OCI-M1 (cell line): ENCODE results near the gene WFDC6.
A peak's percentile ranks its signal among the peaks of the same experiment; 100 is the strongest.

ENCODE experiments used
- DNase-seq: peaks from one replicate; lab custom pipeline; 2025; lab: John Stamatoyannopoulos, UW

Gene WFDC6

DNA sequence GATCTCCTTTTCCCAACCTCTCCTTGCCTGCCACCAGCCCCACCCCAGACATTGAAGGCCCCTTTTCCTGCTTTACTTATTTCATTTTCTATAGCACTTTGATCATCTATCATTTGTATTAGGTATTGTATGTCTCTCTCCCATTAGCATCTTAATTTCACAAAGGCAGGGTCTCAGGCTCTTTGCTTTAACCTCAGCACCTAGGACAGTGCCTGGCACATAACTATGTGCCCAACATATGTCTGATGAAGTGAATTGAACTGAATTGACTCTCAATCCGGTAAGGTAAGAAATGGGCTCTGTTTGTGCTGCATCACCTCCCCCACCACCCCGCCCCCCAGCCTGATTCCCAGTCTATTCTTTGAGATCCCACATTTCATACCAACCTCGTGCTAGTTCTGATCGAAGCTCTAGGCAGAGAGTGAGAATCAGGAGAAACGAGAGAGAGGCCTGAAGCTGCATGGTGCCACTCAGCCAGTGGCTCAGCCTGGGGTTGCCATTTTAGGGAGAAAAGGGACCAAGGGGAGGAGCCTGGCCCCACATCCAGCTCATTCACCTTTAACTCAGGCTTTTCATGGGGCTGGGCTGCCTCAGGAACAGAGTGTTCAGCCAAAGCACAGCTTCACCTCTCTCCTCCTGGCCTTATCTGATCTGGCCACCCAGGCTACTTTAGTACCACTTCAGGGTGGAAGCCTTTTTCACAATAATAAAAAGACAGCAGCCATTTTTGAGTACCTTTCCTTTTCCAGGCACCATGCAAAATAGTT is 24.0 kb downstream of the WFDC6 start, which contains the start of gene SPINT3:
Gene SPINT3 (minus strand): TSS at position 476 of the 767 bp plus-strand sequence. CDS start 14 bp downstream, at position 462.
- DNase-seq = no peak

- DNase-seq = no peak
Measured at GRCh38 chr20:45510242-45510862, 28.9 kb downstream of the WFDC6 start.

GRCh38 chr20:45509091-45509490 is 30.2 kb downstream of the WFDC6 start:
- DNase-seq = no peak

DNA sequence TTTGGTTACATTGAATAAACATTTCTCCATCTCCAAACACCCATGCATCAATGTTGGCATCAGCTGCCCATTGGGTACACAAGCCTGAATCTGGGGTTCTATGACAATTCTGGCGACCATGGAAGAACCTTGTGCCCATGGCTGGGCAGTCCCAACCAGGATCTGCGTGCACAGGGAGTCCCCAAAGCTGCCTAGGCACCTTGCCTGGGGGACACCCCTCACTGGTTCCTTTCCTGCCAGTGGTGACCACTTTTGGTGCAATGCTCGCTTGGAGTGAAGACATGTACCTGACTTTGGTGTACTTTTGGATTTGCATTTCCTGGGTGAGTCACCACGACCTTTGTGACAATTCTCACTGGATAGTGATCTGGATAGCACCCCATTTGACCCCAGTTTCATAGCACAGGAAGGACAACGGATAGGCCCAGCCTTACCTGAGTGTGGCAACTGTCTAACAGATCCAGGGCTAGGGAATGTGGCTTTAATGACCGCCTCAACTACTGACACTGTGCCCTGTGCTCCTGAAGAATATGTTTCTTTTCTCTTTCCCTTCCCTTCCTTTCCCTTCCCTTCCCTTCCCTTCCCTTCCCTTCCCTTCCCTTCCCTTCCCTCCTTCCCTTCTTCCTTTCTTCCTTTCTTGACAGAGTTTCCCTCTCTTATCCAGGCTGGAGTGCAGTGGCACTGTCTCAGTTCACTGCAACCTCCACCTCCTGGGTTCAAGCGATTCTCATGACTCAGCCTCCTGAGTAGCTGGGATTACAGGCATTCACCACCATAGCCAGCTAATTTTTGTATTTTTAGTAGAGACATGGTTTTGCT is 31.0 kb downstream of the WFDC6 start:
- no peak for DNase-seq

- no peak for DNase-seq
Measured at GRCh38 chr20:45507011-45507820, 32.1 kb downstream of the WFDC6 start.

DNA sequence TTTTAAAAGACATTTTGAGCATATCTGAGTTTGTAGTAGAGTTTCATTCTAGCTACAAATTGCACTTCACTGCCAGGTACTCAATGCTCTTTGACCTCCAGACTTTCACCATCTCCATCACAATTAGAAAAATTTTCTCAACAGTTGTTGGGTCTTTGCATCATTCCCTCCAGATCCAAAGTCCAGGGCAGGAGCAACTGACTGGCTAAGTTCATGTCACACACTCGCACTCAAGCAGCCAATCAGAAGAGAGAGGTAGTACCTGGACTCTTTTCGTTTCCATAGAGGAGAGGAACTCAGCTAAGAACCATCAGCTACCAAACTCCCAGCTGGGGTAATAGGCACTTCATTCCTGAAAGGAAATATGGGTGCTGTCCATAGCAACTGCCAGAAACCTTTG is 32.9 kb downstream of the WFDC6 start:
- DNase-seq = no peak

- DNase-seq = no peak
Measured at GRCh38 chr20:45503403-45503802, 35.9 kb downstream of the WFDC6 start.

DNA sequence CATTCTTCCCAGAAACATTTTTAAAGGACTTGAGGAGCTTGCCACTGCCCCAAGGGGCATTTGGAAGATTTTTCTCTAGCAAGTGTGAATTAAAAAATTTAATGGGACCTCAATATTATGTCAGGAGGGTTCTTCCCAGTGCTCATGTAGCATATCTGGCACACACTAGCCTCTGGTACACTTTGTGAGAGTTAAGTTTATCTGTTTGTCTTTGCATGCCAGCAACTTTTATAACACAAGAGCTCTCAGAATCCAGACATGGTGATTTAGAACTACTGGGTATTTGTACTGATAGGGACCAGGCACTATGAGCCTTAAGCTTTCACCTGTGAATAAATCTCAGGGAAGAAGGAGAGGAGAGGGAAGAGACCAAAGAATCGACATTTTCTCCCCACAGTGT is 36.7 kb downstream of the WFDC6 start:
- no peak for DNase-seq

DNA sequence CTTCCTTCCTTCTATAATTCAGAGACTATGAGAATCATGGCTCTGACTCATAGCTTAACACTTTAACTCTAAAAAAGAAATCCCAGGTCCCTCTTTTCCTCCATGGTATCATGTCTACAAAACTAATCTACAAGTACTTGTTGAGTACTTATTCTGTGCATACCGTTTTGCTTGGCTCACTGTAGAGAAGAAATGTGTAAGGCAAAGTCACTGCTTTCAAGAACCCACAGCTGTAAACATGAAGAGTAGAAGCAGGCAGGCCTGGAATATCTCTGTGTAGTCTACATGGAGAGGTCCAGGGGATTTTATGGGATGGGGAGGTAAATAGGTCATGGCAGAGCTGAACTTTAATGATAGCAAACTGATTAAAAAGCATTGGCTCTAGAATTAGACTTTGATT is 37.7 kb downstream of the WFDC6 start:
- no peak for DNase-seq

GRCh38 chr20:45500022-45500421 is 39.3 kb downstream of the WFDC6 start:
- DNase-seq = no peak

- DNase-seq = no peak
Measured at GRCh38 chr20:45497971-45498494, 41.2 kb downstream of the WFDC6 start.

- DNase-seq = no peak
Measured at GRCh38 chr20:45496166-45496565, 43.1 kb downstream of the WFDC6 start.

DNA sequence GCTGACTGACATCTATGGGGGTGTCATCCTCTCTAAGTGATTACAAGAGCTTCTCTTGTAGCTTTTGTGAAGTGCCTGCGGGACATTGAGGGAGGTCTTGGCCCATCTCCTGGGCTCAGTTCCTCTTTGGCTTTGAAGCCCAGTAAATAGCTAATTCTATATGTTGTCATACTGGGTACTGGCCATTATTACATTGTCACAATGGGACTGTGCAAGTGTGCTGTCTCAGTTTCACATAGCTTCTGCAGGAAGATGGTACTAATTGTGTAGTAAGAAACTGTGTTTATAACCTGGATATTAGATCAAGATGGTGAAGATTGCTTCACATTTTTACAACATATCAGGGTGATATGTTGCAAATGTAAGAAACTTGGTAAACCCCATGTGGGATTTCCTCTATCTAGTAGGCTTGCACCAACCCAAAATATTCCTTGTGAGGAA is 43.8 kb downstream of the WFDC6 start:
- DNase-seq = no peak

DNA sequence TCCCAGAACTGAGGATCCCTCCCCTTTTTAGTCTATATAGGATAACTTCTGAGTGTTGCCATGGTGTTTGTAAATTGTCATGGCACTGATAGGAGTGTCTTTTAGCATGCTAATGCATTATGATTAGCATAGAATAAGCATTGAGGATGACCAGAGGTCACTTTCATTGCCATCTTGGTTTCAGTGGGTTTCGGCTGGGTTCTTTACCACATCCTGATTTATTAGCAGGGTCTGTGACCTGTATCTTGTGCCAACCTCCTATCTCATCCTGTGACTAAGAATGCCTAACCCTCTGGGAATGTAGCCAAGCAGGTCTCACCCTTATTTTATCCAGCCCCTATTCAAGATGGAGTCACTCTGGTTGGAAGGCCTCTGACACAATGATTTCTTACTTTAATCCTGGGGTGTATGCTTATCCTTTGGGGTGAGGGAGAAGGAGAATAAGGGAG is 50.2 kb downstream of the WFDC6 start:
- no peak for DNase-seq

DNA sequence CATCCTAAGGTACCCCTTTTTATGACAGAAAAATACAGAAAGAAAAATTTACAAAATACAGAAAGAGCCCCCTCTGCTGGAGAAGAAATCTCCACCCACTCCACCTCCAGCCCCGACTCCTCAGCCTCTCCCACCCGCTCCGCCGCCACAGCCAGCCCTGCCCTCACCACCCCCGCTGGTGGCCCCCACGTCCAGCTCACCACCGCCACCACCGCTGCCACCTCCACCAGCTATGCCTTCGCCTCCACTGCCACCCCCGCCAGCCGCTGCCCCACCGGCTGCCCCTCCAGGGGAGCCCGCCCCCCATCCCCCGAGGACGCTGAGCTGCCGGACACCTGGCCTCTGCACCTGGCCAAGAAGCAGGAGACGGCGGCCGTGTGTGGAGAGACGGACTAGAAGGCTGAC is 52.0 kb downstream of the WFDC6 start:
- peak; percentile 19 for DNase-seq

GRCh38 chr20:45485388-45485787 is 53.9 kb downstream of the WFDC6 start:
- DNase-seq = no peak

- DNase-seq = no peak
Measured at GRCh38 chr20:45484676-45485075, 54.6 kb downstream of the WFDC6 start.
